ENCODE data around the gene RAB6B. TPM values are rescaled to one million over a fixed set of nuclear protein-coding genes. Genes with fewer than 3 reads are reported as not detected.
A peak's percentile ranks its signal among the peaks of the same experiment; 100 is the strongest.

Gene RAB6B
- total RNA-seq, 1 donor from 2014 or later, result 43.2 TPM

DNA sequence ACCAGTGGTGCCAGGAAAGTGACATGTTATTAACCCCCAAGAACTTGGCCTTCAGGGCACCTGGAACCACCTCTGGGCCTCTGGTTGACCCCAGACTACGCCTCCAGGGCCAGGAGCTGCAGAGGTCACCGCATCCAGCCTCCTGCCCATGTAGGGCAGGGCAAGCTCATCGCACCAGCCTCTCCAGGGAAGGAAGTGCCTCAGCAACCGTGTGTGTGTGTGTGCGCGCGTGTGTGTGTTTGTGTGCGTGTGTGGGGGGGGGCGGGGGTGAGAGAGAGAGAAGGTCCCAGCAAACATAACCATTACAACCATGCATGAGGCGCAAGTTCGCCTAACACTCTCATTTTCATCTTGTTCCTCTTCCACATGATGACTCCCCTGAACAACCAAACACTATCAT, 31.8 kb downstream of the RAB6B start:
- FAIRE-seq (no peak), DNase-seq (ENCODE audit: low spot score in 2 of 2) (no peak)

DNA sequence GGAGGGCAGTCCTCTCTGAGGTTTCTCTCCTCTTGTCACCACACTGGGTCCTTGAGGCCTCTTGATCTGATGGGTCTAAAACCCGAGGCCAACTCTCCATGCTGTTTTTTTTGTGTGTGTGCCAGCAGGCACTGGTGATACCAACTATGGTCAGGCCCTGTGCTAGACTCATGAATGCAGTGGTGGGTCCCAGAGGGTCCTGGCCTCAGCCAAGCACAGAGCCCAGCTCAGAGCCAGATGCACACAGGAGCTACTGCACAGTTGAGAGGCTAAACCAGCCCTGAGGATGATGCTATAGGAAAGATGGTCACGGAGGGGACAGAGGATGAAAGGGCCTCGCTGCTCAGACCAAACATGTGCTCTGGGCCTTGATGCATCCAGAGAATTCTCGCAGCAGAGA, 33.5 kb downstream of the RAB6B start:
- DNase-seq (ENCODE audit: low spot score in 2 of 2) (no peak), FAIRE-seq (no peak)

DNA sequence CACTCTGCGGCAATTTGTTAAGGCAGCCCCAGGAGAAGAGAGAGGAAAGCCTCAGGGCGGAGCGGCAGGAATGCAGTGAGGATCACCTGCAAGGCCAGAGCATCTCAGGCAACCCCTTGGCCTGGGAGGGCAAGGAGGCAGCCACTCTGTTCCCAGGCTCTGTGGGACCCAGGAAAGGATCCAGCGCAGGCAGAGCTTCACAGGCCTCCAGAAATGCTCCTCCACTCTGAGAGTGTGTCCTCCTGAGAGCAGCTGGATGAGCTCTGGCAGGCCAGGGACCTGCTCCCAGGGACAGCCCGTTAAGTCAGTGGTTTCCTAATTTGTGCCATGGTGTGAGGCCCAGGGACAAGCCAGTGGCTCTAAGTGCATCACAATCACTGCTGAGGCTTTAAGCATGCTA, 35.2 kb downstream of the RAB6B start:
- DNase-seq (ENCODE audit: low spot score in 2 of 2) (no peak), FAIRE-seq (no peak)

DNA sequence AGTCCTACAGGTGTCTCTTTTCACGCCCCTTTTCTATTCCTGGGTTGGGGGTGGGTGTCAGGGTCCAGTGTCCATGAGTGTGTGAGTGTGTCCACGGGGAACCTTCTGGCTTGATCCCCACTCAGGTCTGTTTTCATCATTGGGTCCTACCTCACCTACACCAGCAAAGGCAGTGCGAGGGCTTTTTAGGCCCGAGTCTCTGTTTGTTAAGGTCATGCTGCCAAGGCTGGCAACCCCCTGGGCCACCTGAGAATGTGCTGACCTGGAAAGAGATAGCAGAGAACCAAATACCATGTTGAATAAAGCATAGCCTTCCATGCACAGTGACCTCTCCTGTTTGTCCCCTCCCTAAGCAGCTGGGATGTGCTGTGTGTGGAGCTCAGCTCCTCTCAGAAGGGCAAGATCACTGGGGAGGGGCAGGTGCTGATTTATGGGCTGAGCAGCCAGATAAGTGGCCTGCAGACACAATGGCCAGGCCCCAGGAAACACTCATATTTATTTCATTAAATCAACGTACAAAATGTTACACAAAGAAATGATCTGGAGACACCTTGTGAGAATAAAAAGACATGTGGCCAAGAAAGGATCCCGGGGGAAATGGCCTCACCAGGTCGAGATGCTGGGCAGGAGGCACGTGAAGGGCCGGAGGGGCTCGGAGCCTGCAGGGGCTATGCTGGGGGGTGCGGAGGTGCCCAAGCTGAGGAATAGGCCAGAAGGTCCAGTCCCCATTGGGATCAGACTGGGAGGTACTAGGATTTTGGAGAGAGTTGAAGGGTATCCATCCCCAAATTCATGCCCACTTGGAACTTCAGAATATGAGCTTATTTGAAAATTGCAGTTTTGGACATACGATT, 36.1 kb downstream of the RAB6B start:
- FAIRE-seq (no peak), DNase-seq (ENCODE audit: low spot score in 2 of 2) (no peak)

DNA sequence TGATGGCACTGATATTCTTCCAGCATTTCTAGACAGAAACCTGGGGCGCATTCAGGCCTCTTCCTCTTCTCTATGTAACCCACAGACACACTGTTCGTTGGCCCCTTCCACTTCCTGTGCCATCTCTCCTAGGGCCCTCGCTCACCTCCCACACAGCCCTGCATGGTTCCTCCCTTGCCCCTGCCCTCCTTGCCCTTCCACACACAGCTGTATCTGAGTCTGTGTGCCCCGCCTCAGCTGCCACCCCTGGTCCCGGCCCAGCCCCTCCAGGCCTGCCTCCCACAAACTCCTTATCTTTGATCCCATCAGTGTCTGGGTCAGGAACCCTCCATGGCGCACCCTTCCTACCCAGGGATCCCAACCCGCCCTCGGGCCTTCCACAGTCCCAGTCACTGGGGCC, 37.9 kb downstream of the RAB6B start:
- DNase-seq (ENCODE audit: low spot score in 2 of 2) (no peak), FAIRE-seq (no peak)

DNA sequence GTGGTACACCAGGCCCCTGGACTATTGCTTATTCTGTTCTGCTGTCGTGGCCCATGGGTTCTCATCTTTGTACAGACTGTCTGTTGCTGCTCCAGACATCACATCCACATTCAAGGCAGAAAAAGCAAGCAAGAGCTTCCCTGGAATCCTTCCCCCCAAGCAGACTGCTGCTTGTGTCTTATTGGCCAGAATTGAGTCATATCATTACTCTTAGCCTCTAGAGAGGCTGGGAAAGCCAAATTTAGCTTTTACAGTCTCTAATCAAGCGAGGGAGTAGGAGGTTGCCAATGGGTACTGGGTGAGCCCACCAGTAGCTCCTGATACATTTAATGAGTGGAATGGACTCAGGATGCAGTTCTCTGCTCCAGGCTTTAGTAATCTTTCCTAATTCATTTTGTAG, 39.4 kb downstream of the RAB6B start:
- FAIRE-seq (no peak), DNase-seq (ENCODE audit: low spot score in 2 of 2) (no peak)

DNA sequence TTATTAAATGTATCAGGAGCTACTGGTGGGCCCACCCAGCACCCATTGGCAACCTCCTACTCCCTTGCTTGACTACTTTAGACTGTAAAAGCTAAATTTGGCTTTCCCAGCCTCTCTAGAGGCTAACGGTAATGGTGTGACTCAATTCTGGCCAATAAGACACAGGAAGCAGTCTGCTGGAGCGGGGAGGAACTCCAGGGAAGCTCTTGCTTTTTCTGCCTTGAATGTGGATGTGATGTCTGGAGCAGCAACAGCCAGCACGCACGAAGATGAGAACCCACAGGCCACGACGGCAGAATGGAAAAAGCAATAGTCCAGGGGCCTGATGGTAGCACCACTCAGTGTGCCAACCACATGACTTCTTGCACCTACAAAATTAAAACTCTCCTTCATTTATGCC, 39.9 kb downstream of the RAB6B start:
- no peak for FAIRE-seq

DNA sequence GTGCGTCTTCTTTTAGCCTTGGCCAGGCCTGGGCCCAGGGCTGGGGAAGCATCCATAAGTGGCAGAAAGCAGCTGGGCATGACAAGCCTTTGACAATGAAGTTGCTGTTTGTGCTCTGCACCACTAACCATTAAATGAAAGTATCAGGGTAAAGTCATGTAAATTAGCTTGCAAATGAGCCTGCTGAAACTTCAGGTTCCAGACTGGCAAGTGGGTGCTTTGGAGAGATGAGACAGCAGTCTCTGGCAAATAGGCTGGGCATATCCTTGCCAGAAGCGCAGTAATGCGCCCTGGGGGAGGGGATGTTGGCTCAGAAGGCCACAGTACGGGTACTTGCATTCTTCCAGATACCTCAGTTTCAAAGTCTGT, 40.7 kb downstream of the RAB6B start:
- FAIRE-seq (no peak), DNase-seq (ENCODE audit: low spot score in 2 of 2) (peak in 1 of 2 donors; percentile 17)

More for the DNA sequence above, 39.9 kb downstream of the RAB6B start:
- no peak for DNase-seq (ENCODE audit: low spot score in 2 of 2)

DNA sequence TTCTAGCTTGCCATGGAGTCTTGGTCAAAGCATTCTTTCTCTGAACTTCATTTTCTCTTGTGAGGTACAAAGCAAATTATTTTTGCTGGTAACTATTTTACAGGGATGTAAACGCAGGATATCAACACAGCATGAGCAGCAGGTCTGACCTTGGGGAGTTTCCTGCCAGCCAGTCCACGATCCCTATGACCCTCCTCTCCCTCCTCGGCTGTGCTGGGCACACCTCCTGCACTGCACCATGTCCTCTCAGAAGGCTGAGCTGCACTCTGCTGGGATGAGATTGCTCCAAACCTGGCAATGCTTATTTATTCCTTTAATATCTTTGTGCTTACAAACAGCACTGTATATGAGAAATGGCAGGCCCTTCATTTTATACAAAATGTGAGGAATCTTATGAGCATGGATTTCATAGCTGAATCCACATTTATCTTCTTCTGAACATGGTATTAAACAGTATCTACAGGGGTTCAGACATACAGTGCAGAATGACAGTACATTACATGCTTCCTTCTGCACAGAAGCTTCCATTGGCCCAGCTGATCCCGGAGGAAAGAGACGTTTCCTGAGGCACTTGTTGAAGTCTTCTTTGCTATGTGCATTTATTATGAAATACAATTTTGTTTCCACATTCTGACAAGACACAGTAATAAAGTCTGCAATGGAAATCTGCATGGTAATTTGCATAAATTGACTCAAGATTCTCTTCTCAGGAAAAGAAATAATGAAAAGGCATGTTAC, 41.2 kb downstream of the RAB6B start:
- FAIRE-seq (no peak), DNase-seq (ENCODE audit: low spot score in 2 of 2) (no peak)

DNA sequence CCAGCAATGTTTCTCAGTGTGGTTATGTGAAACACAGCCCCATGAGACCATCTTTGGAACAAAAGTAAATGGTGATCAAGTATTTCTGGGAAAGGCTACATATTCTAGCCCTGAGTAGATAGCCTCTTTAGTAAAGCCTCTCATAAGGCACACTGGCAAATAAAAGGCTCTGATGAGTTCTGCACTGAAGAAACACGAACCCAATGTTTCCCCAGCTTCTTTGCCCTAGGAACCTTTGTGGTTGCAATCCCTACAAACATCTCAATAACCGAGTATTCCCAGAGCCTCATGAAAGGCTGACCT, 41.8 kb downstream of the RAB6B start:
- DNase-seq (ENCODE audit: low spot score in 2 of 2), result no peak
- FAIRE-seq, result no peak

DNA sequence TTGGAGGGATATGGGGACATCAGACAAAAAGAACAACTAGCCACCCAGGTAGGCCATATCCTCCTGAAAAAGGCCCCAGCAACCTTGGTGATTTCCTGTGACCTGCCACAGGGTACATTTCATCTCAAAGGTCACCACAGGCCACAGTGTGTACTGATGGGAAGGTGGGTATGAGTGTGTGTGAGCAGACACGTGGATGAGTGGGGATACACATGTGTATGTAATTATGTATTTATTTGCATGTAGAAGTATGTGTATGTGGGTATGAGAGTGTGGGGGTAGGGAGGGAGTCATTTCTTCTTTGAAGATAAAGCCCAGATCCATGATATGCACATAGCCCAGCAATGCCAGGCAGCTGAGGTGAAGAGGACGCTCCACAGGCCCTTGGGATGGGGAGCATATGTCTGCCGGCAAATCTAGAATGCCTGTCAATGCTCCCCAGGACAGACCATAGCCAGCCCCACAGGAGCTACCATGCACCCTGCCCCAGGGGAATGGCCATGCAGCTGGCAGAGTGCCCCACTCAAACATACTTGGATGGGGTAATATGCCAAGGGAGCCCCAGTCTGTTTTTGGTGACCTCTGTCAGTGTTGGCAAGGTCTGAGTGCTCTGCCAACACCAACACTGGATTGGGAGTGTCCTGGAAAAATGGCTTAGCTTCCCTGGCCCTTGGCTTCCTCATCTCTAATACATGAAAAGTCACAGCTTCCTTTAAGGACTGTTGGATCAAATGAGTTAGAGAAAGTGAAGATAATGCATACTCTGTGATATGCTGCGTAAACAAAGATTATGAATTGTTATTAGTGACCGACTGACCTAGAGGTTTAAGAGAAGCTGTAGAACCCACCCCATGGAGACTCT, 42.4 kb downstream of the RAB6B start:
- DNase-seq (ENCODE audit: low spot score in 2 of 2), result no peak
- no peak for FAIRE-seq

DNA sequence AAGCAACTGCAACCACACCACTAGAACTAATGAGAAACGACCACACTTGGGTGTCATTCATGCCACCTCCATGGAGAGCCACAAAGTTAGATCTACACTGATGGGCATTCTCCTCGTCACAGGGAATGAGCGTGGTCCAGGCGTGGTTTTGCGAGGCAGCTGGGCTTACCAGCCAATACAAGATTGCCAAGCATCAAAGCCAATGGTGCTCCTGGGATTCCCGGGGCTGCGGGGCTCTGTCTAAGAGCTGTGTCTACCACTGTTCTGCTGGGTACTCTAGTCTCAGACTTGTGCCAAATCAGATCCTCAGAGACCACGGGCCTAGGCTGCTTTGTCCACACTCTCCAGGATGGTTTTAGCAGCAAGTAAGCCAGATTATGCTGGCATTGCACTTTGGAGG, 43.8 kb downstream of the RAB6B start:
- FAIRE-seq, result no peak
- no peak for DNase-seq (ENCODE audit: low spot score in 2 of 2)

DNA sequence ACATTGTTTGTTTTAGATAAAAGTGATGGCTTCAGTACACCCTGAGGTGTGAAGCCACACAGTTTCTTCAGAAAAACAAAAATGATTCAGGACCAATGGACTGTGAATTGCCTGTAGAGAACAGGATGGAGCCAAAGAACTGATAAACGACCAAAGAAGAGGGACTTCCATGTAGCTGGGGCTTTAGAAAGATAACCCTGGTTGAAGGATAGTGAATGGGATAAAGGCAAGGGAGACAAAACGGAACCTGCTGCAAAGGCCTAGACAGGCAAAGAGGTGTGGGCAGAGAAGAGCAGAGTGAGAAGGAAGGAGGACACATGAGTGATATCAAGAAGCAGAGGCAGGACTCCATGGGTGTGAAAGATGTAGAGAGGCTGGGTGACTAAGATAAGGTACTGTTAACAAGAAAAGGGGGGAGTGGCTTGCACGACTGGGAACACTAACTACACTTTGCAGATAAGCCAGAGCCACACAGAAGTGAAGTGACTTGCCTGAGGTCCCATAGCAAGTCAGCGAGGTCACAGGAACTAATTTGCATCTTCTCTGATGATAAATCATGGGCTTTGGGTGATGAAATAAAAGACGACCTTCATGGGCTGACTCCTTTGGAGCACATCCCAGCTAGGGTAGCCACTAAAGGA, 44.3 kb downstream of the RAB6B start:
- FAIRE-seq, result no peak
- no peak for DNase-seq (ENCODE audit: low spot score in 2 of 2)

DNA sequence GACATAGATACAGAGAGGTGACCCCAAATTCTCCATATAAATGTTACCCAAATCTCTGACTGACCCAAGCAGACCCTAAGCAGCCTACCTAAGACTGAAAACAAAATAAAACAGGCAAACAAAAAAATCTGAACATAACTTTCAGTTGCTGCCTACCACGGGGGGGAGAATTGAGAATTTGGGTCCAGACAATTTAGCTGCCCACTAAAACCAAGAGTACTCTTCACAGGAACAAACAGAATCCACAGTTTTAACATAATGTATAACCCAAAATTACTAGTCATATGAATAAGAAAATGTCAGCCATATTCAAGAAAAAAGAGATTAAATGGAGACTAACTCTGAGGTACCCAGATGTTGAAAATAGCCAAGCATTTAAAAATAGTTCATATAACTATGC, 45.6 kb downstream of the RAB6B start:
- FAIRE-seq, result no peak
- no peak for DNase-seq (ENCODE audit: low spot score in 2 of 2)

DNA sequence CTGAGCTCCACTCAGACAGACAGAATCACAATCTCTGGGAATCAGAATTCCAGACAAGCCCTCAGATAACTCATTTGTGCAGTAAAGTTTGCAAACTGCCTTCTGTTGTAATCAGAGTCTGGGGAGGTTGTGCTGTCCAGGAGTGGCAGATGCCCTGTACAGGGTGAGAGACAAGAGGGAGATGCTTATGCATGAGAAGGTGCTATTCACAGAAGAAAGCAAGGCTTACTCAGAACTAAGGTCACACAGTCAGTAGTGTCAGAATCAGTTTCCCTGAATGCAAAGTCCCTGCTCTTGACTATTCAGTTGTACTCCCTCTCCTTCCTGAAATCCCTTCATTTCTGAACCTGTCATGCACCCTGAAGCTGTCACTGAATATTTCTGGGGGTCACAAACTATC, 46.3 kb downstream of the RAB6B start:
- DNase-seq (ENCODE audit: low spot score in 2 of 2) (no peak), FAIRE-seq (no peak)

DNA sequence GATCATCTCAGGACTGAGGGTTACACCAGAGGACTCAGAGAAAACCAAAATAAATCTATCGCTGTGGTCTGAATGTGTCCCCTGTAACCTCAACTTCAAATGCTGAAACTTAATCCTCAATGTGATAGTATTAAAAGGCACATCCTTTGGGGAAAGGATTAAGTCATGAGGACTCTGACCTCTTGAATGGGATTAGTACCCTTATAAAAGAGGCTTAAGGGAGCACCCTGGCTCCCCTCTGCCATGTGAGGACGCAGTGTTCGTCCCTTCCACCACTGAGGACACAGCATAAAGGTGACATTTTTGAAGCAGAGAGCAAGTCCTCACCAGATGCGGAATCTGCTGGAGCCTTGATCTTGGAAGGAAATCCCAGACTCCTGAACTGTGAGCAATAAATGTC, 50.6 kb downstream of the RAB6B start:
- DNase-seq (ENCODE audit: low spot score in 2 of 2), result no peak
- FAIRE-seq, result no peak

DNA sequence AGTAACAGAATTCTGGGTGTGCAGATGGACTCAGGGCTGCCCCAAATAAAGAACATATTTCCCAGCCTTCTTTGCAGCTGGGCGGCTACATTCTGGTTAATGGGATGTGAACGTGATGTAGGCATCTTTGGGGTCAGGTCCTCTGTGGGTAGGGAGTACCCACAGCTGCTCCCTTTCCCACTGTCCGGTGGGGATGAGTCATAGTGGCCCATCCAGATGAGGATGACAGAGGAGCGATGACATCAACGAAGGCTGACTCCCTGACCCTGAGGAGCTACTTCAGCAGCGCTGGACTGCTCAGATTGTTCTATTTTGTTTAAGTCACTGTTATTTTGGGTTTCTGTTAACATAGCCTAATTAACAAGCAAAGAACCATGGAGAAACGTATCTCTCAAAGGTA, 52.0 kb downstream of the RAB6B start:
- peak; percentile 8 to 35 for DNase-seq (ENCODE audit: low spot score in 2 of 2)
- FAIRE-seq, result no peak

DNA sequence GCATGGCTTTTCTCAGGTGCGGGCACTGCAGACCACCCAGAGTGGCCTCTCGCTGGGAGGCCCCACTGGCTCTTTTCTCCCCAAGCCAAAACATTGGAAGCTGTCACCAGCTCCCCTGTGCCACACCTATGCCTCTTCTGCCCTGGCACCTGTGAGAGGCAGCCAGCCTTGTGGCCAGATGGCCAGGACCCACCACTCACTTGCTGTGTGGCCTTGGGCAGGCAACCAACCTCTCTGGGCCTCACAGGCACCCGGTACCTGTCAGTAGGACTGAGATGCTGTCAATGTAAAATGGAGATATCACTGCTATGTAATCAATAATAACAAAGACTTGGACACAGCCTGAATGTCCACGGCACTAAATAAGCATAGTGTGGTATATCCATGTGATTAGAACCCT, 53.5 kb downstream of the RAB6B start:
- DNase-seq (ENCODE audit: low spot score in 2 of 2) (no peak), FAIRE-seq (no peak)

DNA sequence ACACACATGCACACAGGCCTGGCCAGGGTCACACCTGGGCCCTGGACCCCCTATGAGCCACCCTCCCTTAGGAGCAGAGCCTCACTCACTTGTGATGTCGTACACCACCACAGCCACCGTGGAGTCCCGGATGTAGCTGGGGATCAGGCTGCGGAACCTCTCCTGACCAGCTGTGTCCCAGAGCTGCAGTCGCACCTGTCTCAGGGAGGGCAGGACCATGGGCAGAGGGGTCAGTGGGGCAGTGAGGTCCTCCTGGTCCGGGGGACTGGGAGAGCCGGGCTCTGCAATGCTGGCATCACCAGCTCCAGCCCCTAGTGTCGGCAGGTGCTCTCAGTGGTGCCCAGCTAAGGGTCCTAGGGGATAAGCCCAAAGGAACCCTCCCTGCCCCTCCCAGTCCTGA, 54.5 kb downstream of the RAB6B start:
- FAIRE-seq, result no peak
- no peak for DNase-seq (ENCODE audit: low spot score in 2 of 2)

DNA sequence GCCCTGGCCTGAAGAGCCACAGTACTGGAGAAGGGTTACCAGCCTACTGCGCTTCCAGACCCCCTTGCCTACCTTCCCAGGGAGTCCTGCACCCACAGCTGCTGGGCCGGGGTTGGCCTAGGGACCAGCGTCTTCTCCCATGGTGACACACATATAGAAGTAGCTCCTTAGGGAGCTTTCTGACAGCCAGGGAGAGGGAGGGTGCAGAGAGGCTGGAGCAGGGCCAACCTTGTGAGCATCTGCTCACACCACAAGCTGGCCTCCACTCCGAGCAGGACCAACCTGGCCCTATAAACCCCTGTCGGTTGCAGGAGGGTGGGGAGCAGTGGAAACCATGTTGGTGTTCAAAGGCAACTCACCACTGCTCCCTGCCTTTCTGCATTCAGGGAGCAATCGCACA, 54.9 kb downstream of the RAB6B start:
- FAIRE-seq, result no peak

More for the DNA sequence above, 54.9 kb downstream of the RAB6B start:
- no peak for DNase-seq (ENCODE audit: low spot score in 2 of 2)

All from frontal cortex (tissue), 4 donors.